ENCODE data around the gene NTMT1. TPM values are rescaled to one million over a fixed set of nuclear protein-coding genes. Genes with fewer than 3 reads are reported as not detected.
A peak's percentile ranks its signal among the peaks of the same experiment; 100 is the strongest.

The NTMT1 gene
- polyA plus RNA-seq, 3 donors = 16.0 to 43.9 (median 28.2) TPM

- peaks cover 0 to 10% (median 4%) of the 10 kb centered on the region in 7 donors for H3K9me3 Mint-ChIP-seq
- under 1% methylated on average over 81 of the region's 82 CpGs for WGBS (ENCODE audit: insufficient coverage)
- H3K4me3 Mint-ChIP-seq = peak overlapping the region; percentile 45 to 75
- H3K27me3 Mint-ChIP-seq (ENCODE audit: low read depth in 3 of 3) = peaks cover 21 to 37% (median 31%) of the 10 kb centered on the region in 3 donors
- no peaks in the 10 kb centered on the region for H3K36me3 ChIP-seq (replicated peaks in 1 of 2; ENCODE audit: control insufficient read depth in 1 of 2, insufficient read depth in 2 of 2, low read length in 2 of 2)
- H3K4me1 ChIP-seq (ENCODE audit: control insufficient read depth in 1 of 2, insufficient read depth in 2 of 2, low read length in 2 of 2) = peaks cover 32 to 37% of the 10 kb centered on the region in 2 donors
- H3K27me3 ChIP-seq (ENCODE audit: control insufficient read depth in 2 of 2, insufficient read depth in 2 of 2, low read length in 2 of 2) = peaks cover 19 to 31% of the 10 kb centered on the region in 2 donors
- peak overlapping the region; percentile 78 for H3K4me2 ChIP-seq (replicated peaks; ENCODE audit: extremely low read depth, low read length, poor library complexity, severe bottlenecking)
- peak overlapping the region in 1 of 7 donors; percentile 71 for H3K27ac Mint-ChIP-seq
- H2AFZ ChIP-seq (ENCODE audit: insufficient read depth, low read depth, low read length, poor library complexity, severe bottlenecking) = peak overlapping the region; percentile 79
- DNase-seq = no peak
- TF ChIP-seq, protein P1, sequence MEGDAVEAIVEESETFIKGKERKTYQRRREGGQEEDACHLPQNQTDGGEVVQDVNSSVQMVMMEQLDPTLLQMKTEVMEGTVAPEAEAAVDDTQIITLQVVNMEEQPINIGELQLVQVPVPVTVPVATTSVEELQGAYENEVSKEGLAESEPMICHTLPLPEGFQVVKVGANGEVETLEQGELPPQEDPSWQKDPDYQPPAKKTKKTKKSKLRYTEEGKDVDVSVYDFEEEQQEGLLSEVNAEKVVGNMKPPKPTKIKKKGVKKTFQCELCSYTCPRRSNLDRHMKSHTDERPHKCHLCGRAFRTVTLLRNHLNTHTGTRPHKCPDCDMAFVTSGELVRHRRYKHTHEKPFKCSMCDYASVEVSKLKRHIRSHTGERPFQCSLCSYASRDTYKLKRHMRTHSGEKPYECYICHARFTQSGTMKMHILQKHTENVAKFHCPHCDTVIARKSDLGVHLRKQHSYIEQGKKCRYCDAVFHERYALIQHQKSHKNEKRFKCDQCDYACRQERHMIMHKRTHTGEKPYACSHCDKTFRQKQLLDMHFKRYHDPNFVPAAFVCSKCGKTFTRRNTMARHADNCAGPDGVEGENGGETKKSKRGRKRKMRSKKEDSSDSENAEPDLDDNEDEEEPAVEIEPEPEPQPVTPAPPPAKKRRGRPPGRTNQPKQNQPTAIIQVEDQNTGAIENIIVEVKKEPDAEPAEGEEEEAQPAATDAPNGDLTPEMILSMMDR (IDR thresholded peaks at IDR 0.05) = no peak
- no peak overlapping the region for H3K27ac ChIP-seq (ENCODE audit: low read depth in 1 of 2, low read length in 2 of 2)
- peak overlapping the region in 2 of 3 experiments; percentile 25 to 71 for H3K4me3 ChIP-seq (replicated peaks in 1 of 3; ENCODE audit: low read depth in 2 of 3, low read length in 3 of 3)
- H3K36me3 Mint-ChIP-seq = peaks cover 3 to 14% of the 10 kb centered on the region in 2 donors
- H3K79me2 ChIP-seq (ENCODE audit: insufficient read depth, low read length) = no peaks in the 10 kb centered on the region
- peaks cover 0 to 5% of the 10 kb centered on the region in 2 donors for H3K9me3 ChIP-seq (replicated peaks in 1 of 2; ENCODE audit: control insufficient read depth in 1 of 2, insufficient read depth in 1 of 2, low read length in 2 of 2)
- H3K9ac ChIP-seq (ENCODE audit: insufficient read depth, low read length, poor library complexity, severe bottlenecking) = peak overlapping the region; percentile 54
- no peaks in the 10 kb centered on the region for H4K20me1 ChIP-seq (ENCODE audit: insufficient read depth, low read length)
- H3K4me1 Mint-ChIP-seq = peaks cover 34% of the 10 kb centered on the region
- intact Hi-C loops (cut with micrococcal nuclease) = loop anchor here (5.0 to 10.0 kb wide), 2 partner anchors 273 to 295 kb away; no protein-coding TSS in a partner anchor
These were observed 5.9 kb upstream of the NTMT1 start for GRCh38 chr9:129619787-129620668.

GRCh38 chr9:129620669-129621295 lies 5.2 kb upstream of the NTMT1 start, which contains the start of gene C9orf50:
Gene C9orf50, minus strand, starts transcription at chr9:129621101. Its CDS starts 527 bp downstream, at chr9:129620574.
- Histone ChIP-seq H4K20me1 (ENCODE audit: insufficient read depth, low read length) (no peaks in the 10 kb centered on the region), H3K9me3 (replicated peaks in 1 of 2; ENCODE audit: control insufficient read depth in 1 of 2, insufficient read depth in 1 of 2, low read length in 2 of 2) (peaks cover 0 to 5% of the 10 kb centered on the region in 2 donors), H3K4me3 (replicated peaks in 1 of 3; ENCODE audit: low read depth in 2 of 3, low read length in 3 of 3) (peak within 1 kb of the TSS in 2 of 3 experiments; percentile 25 to 71), H2AFZ (ENCODE audit: insufficient read depth, low read depth, low read length, poor library complexity, severe bottlenecking) (peak within 1 kb of the TSS; percentile 79), H3K79me2 (ENCODE audit: insufficient read depth, low read length) (no peaks in the 10 kb centered on the region), H3K27me3 (ENCODE audit: control insufficient read depth in 2 of 2, insufficient read depth in 2 of 2, low read length in 2 of 2) (peaks cover 19 to 31% of the 10 kb centered on the region in 2 donors), H3K36me3 (replicated peaks in 1 of 2; ENCODE audit: control insufficient read depth in 1 of 2, insufficient read depth in 2 of 2, low read length in 2 of 2) (no peaks in the 10 kb centered on the region), H3K9ac (ENCODE audit: insufficient read depth, low read length, poor library complexity, severe bottlenecking) (peak within 1 kb of the TSS; percentile 54), H3K27ac (ENCODE audit: low read depth in 1 of 2, low read length in 2 of 2) (no peak within 1 kb of the TSS), H3K4me2 (replicated peaks; ENCODE audit: extremely low read depth, low read length, poor library complexity, severe bottlenecking) (peak within 1 kb of the TSS; percentile 78), H3K4me1 (ENCODE audit: control insufficient read depth in 1 of 2, insufficient read depth in 2 of 2, low read length in 2 of 2) (peaks cover 39 to 45% of the 10 kb centered on the region in 2 donors)
- Mint-ChIP-seq H3K27me3 (ENCODE audit: low read depth in 3 of 3) (peaks cover 21 to 35% (median 27%) of the 10 kb centered on the region in 3 donors), H3K4me1 (peaks cover 40% of the 10 kb centered on the region), H3K4me3 (peak within 1 kb of the TSS; percentile 58 to 76), H3K9me3 (peaks cover 0 to 10% (median 4%) of the 10 kb centered on the region in 7 donors), H3K36me3 (peaks cover 3 to 14% of the 10 kb centered on the region in 2 donors), H3K27ac (peak within 1 kb of the TSS in 2 of 7 donors; percentile 11 to 61)
- 40% methylated on average over 18 of the region's 21 CpGs for WGBS (ENCODE audit: insufficient coverage)
- intact Hi-C loops (cut with micrococcal nuclease) = loop anchor here in 1 of 2 donors (5.0 kb wide), 1 partner anchor 273 kb away; no protein-coding TSS in a partner anchor
- TF ChIP-seq, protein P1 (IDR thresholded peaks at IDR 0.05) = no peak
- no peak for DNase-seq
